ENCODE measurements around the gene IGFBPL1.
"Not testable (repeated sequence)": the region's sequence is repeated elsewhere in the genome, so short reads cannot be mapped to it uniquely, and the experiment has no call there.

The IGFBPL1 gene

DNA sequence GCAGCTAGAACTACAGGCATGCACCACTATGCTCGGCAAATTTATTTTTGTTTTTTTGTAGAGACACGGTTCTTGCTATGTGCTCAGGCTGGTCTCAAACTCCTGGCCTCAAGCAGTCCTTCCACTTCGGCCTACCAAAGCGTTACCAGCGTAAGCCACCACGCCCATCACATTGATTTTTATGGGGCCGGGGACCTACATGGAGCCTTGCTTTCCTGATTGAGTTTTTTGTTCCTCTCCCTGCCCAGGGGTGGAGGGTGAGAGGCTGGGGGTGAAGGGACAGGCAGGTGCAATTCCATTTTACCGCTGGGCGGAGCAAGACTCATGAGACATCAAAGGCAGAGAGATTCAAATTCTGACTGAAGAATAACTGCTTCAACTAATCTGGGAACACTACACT, 29.8 kb downstream of the IGFBPL1 start:
- DNase-seq: no peak

GRCh38 chr9:38393128-38393796, 31.0 kb downstream of the IGFBPL1 start:
- no peak for DNase-seq

DNA sequence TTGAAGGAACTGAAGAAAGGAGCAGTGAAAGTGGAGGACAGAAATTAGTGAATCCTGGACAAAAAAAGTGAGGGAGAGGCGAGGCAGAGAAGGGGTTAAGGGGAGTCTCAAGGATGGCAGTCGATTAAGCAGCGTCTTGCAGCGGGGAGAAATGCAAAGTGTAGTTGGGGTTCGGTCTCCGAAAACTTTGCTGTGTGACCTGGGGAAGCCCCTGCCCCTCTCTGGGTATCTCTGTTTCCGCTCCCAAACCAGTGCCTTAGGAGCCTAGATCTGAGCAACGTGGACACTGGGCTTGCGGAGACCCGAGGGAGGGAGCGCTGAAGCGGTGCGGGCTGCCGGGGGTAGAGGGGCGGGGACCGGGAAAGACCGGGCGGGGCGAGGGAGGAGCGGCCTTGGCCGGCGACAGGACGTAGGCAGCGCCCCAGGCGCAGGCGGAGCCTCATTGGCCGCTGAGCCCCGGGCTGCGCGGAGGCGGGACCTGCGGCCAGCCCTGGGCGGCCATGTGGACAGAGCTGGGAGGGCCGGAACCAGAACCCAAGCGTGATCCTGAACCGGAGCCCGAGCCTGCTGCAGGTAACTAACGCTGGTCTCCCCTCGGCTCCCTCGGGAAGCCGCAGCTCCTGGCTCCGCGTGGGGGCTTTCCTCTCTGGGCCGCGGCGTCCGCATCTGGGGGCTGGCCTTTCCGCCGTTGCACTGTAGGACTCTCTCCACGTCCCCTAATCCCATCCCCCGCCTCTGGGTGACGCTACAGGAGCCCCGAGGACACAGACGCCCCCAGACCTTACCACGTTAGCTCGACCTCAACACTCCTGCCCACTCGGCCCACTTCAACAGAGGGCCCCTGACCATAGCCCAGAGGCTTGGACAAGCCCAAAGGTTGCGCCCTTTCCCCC, 31.8 kb downstream of the IGFBPL1 start, which contains the start of gene ALDH1B1:
Gene ALDH1B1 (plus strand): TSS at position 468 of the 893 bp plus-strand sequence. CDS start 3,047 bp downstream, outside the sequence.
- DNase-seq: peak; percentile 92

DNA sequence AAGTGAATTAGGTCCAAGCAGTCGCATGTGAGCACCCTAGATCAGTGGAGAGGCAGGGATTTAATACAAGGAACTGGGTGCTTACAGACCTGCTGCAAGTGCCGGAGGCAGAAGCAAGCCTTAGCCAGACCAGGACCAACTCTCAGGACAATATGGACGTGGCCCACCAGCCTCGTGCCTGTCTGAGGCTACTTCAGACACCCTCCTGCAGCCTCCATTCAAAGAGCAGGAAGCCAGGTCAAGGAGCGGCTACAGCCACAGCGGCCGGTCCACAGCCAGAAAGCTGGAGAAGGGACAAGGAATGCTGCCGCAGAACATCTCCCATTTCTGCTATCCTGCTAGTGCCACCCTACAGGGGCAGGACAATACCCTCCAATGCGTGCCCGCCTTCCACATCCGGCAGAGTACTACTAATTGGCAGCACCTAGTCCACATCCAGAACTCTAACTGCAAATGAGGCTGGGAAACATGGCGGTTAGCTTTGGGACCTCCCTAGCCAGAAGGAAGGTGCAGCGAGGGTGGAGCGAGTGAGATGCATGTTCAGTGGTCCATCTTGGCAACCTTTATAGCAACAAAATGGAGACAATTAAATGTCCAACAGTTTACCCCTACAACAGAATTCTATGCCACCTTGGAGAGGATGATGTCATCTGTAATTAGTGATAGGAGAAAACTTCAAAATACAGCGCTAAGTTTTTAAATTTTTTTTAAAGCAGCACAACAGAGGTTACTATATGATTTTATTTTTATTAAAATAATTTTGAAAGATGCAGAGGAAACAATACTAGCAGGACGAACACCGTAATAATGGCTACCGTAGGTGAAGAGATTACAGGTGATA, 32.8 kb downstream of the IGFBPL1 start:
- DNase-seq: no peak

GRCh38 chr9:38390851-38391250, 33.4 kb downstream of the IGFBPL1 start:
- DNase-seq: no peak

DNA sequence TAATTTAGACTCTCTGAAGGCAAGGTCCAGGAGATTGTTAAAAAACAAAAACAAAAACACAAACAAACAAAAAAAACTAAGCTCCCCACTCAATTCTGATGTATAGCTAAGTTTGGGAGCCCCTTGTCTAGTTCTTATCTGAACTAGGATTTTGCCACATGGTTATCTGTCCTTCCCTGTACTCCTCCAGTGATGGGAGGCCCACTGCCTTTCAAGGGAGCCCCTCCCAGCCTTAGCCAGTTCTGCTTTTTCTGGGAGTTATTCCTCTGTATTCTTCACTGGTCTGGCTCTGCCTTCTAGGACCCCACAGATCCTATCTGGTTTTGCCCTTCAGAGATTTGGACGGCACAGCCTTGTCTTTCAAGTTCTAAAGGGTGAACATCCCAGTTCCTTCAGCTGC, 33.8 kb downstream of the IGFBPL1 start:
- DNase-seq: no peak

GRCh38 chr9:38389313-38389712, 34.9 kb downstream of the IGFBPL1 start:
- no peak for DNase-seq

- DNase-seq: no peak
Observed at GRCh38 chr9:38388283-38389223, 35.7 kb downstream of the IGFBPL1 start.

- no peak for DNase-seq
Observed at GRCh38 chr9:38387751-38388150, 36.5 kb downstream of the IGFBPL1 start.

GRCh38 chr9:38387066-38387465, 37.2 kb downstream of the IGFBPL1 start:
- DNase-seq: no peak

DNA sequence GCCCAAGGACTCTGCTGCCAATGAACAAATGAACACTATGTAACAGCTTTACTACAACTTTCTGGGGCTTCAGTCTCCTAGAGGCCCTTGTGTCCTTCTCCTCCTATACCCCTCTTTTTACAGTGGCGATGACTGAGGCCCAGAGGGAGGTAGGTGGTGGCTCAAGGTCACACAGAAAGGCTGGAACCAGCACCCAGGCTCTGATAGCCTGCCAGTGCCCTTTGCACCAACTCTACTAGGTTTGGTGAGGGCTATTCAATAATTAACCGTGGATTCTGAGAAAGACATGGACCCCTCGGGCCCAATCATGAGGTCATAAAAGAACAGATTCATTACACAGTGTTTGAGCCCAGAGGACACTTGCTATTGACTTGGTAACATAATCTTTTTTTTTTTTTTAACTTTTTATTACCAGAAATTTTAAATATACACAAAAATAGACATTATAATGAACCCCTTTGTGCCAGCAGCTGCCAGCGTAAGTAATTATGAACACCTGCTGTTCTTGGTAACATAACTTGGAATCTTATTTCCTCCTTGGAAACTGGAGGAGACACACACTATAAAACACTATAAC, 37.8 kb downstream of the IGFBPL1 start:
- no peak for DNase-seq

DNA sequence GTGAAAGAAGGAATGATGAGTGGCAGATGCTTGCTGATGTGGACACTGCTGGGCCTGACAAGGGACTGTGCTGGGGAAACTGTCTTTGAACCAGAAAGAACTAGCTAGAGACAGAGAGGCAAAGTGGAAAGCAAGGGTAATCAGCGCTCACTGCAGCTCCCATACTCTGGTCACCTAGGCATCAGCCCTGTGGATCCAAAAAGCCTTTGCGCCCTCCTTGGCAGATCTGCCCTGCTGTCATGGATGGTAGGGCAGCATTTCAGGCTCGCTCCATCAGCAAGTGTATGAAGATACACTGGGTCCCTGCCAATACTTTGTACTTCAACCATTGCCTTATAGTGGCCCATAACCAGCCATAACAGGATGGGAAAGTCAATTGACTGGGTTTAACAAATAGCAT, 38.4 kb downstream of the IGFBPL1 start:
- no peak for DNase-seq

DNA sequence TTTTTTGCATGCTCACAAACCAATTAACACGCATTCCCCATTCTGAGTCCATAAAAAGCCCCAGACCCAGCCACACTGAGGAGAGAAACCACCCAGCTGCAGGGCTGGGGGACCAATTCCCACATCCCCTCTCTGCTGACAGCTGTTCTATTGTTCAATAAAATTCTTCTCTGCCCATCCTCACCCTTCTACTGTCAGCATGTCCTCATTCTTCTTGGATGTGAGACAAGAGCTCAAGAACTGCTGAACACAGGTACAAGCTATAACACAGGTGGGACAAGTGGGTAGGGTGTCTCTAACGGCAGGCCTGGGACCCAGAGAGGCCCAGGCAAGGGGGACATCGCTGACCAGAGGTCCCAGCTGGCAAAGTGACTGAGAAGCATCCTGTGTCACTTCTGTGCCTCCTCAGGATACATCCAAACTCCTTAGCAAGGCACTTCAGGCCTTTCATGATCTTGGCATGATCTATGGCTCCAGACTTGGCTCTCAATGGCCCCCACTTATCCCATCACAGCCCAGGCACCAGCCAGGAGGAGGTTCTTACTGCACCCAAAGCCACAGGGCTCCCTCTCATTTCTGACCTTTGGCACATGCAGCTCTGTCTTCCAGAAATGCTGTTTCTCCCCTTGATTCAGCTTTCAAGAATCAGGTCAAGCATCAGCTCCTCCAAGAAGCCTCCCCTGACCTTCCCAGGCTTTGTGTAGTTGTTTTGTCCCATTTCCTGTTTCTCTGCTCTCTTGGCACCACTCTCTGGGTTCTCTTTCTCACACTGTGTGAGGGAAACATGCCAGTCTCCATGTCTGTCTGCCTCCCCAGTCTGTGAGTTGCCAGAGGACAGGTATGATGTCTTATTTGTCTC, 39.0 kb downstream of the IGFBPL1 start:
- no peak for DNase-seq

- DNase-seq: no peak
Observed at GRCh38 chr9:38382141-38382540, 42.1 kb downstream of the IGFBPL1 start.

GRCh38 chr9:38380872-38381534, 43.3 kb downstream of the IGFBPL1 start:
- DNase-seq: peak; percentile 46

DNA sequence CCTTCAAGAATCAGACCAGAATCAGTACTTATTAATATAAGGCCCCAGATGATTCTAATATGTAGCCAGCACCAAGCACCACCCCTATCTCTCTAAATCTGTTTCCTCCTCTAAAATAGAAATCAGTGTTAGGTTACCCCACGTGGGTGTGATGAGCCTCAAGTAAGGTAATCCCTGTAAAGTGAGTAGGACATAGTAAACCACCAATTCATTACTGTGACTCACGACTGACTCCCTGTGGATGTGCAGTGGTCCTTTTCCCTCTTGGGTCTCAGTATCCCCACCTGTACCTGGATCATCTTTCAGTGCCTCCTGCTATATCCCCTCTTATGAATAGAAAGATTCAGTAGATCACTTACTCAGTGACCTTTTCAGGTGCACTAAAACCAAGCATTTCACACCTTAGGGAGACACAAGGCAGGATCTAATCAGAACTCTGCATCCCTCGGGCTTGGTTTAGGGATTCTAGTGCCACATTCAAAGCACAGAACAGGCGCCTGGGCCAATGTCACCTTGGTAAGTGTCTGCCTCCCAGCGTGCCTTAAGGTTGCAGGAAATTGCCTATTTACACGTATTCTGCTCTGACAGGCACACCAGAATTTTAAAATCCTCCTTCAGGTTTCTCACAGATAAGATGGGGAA, 43.9 kb downstream of the IGFBPL1 start:
- no peak for DNase-seq

DNA sequence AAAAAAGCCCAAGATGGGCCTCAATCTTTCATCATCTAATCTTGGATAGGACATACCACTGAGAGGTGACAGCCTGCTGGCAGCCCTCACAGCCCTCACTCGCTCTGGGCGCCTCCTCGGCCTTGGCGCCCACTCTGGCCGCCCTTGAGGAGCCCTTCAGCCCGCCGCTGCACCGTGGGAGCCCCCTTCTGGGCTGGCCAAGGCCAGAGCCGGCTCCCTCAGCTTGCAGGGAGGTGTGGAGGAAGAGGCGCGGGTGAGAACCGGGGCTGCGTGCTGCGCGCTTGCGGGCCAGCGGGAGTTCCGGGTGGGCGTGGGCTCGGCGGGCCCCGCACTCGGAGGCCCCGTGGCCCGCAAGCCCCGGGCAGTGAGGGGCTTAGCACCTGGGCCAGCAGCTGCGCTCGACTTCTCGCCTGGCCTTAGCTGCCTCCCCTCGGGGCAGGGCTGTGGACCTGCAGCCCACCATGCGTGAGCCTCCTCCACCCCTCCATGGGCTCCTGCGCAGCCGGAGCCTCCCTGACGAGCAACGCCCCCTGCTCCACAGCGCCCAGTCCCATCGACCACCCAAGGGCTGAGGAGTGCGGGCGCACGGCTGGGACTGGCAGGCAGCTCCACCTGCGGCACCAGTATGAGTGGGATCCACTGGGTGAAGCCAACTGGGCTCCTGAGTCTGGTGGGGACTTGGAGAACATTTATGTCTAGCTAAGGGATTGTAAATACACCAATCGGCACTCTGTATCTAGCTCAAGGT, 46.7 kb downstream of the IGFBPL1 start:
- not testable (repeated sequence) for DNase-seq

- DNase-seq: no peak
Observed at GRCh38 chr9:38376021-38376670, 48.1 kb downstream of the IGFBPL1 start.

Data from eye (tissue), 1 donor.